Measurements from ENCODE around the gene HYAL4. TPM values are rescaled to one million over a fixed set of nuclear protein-coding genes. Genes with fewer than 3 reads are reported as not detected.
"Not testable (repeated sequence)": the region's sequence is repeated elsewhere in the genome, so short reads cannot be mapped to it uniquely, and the experiment has no call there.

HYAL4 gene, protein sequence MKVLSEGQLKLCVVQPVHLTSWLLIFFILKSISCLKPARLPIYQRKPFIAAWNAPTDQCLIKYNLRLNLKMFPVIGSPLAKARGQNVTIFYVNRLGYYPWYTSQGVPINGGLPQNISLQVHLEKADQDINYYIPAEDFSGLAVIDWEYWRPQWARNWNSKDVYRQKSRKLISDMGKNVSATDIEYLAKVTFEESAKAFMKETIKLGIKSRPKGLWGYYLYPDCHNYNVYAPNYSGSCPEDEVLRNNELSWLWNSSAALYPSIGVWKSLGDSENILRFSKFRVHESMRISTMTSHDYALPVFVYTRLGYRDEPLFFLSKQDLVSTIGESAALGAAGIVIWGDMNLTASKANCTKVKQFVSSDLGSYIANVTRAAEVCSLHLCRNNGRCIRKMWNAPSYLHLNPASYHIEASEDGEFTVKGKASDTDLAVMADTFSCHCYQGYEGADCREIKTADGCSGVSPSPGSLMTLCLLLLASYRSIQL
- 0.20 and 0.44 TPM in 2 replicates for total RNA-seq

DNA sequence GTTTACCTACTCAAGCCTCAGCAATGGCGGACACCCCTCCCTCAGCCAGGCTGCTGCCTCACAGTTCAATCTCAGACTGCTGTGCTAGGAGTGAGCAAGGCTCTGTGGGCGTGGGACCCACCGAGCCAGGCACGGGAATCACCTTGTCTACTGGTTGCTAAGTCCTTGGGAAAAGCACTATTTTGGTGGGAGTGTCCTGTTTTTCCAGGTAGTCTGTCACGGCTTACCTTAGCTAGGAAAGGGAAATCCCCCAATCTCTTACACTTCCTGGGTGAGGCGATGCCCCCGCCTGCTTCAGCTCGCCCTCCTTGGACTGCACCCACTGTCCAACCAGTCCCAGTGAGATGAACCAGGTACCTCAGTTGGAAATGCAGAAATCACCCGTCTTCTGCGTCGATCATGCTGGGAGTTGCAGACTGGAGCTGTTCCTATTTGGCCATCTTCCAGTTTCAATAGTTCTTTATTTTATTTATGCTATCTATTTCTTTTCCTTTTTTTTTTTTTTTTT is at the start of gene HYAL4:
HYAL4 (plus strand) TSS at position 458 of the 508 bp plus-strand sequence. CDS start 23,105 bp downstream, outside the sequence.
- no peak for DNase-seq (ENCODE audit: low read depth in 2 of 2)

DNA sequence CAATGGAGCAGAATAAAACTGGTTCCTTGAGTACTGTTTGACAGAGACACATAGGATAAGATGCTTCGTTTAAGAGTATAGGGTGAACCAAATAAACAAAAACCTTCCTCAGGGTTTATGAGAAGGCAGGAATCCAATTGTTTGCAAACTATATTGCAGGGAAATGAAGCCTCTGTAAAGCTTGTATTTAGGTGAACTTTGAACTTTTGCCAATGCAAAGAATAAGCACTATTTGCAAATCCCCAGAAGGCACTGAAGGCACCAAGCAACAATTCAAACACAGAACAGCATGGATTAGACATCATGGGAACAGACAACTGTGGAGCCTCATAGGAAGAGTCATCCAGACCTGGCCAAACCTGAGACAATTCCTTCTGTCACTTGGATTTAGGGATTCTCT is 49.1 kb upstream of the HYAL4 start:
- no peak for DNase-seq (ENCODE audit: low read depth in 2 of 2)

DNA sequence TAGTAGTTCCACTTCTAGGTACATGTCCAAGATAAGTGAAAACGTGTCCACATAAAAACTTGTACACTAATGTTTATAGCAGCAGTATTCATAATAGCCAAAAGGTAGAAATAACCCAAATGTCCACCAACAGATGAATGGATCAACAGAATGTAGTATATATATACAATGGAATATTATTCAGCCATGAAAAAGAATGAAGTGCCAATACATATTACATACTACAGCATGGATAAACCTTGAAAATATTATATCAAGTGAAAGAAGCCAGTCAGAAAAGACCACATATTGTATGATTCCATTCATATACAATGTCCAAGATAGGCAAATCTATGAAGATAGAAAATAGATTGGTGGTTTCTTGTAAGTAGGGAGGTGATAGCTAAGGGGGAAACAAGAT is 48.4 kb upstream of the HYAL4 start:
- no peak for DNase-seq (ENCODE audit: low read depth in 2 of 2)

DNA sequence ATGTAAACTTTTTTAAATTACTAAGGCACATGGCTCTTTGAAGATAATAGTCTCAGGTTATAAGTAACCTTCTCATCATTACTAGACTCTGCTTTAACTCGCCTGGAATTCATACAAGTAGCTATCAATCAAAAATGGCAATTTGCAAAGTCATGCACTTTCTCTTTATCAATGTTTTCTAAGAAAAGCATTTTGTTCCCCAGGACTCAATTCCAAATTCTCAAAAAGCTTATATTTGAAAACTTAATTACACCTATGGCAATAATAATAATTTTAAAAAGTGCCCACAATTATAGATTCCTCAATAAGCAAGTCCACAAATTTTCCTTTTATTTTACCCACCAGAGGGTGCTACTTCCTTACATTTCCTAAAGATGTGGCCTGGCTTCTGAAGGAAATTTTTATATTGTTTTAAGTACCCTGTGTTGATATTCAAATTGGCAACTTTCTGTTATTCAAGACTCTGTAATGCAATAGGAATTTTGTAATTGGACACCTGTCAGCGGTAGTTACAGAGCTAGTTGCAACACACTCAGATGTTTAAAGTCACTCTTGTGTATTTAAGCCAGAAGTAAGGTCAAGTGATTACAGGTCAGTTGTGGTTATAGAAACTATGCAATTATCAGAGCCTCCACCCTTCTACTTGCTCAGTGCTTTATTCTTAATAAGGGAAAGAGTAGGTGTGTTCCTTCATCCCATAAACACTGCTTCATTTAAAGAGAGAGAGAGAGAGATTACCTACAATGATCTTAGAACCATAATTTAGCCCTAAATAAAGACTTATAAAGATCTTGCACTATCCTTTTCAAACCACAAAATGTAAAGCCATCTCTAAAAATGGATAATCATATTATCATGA is 47.1 kb upstream of the HYAL4 start:
- peak; percentile 68 to 70 for DNase-seq (ENCODE audit: low read depth in 2 of 2)

DNA sequence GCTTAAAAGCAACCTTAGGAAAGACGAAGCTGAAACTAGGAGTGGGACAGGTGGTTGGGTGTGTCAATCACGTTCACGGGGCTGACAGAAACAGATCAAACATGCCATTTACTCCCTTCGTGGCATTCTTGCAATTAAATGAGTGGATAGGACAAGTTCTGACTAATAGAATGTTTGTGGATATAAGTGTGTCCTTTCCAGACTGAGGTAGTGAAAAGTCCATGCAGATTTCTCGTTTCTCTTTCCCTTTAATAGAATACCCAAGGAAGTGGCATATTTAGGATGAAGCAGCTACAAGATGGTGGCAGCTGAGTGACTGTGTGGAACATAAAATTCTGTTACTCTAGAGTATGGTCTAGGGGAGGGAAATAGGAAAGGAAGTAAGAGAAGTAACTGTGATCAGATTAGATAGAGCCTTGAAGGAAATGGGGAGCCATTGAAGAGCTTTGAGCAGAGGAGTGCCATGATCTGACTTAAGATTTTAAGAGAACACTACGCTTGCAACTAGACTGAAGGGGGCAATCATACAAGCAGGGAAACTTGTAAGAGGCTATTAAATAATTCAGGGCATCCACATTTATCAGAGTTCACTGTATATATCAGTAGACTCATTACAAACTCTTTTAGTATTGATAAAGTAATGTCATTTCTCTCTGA is 46.3 kb upstream of the HYAL4 start:
- DNase-seq (ENCODE audit: low read depth in 2 of 2) = no peak

DNA sequence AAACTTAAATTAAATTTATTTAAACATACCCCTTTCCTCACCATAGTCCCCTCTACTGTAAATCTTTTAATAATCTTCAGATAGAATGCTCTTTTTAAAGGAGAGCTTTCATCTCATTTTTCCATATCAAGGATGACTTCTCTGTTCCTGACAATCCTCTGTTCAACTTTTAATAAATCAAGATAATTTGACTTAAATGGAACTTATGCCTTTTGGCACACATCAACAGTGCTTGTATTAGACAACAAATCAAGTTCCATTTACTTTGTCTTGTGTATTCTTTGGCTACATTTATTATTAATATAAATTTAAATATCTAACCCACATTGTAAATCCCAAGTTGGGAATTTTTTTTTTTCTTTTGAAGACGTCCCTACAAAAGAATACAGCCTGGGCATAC is 42.7 kb upstream of the HYAL4 start:
- no peak for DNase-seq (ENCODE audit: low read depth in 2 of 2)

DNA sequence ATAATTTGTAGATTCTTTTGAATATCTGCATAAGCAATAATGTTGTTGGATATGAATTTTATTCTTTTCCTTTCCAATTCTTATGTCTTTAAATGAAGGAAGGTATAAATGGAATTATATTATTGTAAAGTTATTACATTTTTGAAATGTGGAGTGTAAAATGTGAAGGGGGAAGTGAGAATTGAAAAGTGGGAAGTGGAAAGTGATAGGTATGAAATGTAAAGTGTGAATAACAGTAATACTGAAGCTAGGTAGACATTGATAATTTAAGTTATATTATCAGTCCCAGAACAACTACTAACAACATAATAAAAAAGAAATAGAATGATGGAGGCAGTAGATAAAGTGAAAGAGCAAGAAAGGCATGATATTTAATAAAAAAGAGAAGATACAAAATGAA is 39.7 kb upstream of the HYAL4 start:
- DNase-seq (ENCODE audit: low read depth in 2 of 2) = no peak

DNA sequence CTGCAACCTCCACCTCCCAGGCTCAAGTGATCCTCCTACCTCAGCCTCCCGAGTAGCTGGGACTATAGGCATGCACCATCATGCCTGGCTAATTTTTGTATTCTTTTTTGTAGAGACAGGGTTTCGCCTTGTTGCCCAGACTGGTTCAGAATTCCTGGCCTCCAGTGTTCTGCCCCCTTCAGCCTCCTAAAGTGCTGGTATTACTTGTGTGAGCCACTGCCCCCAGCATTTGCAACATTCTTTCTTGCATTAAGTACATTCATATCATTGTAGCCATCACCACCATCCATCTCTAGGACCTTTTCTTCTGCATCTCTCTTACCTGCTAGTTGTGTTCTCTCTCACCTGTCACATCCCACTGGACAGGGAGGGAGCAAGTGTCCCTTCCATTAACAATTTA is 35.5 kb upstream of the HYAL4 start:
- no peak for DNase-seq (ENCODE audit: low read depth in 2 of 2)

DNA sequence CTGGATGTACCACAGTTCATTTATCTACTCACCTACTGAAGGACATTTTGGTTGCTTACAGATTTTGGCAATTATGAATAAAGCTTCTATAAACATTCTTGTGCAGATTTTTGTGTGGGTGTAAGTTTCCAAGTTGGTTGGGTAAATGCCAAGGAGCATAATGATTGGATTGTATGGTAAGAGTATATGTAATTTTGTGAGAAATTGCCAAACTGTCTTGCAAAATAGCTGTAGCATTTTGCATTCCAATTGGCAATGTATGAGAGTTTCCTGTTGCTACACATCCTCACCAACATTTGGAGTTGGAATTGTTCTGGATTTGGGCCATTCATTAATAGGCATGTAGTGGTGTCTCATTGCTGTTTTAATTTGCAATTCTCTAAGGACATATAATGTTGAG is 33.9 kb upstream of the HYAL4 start:
- DNase-seq (ENCODE audit: low read depth in 2 of 2) = no peak

DNA sequence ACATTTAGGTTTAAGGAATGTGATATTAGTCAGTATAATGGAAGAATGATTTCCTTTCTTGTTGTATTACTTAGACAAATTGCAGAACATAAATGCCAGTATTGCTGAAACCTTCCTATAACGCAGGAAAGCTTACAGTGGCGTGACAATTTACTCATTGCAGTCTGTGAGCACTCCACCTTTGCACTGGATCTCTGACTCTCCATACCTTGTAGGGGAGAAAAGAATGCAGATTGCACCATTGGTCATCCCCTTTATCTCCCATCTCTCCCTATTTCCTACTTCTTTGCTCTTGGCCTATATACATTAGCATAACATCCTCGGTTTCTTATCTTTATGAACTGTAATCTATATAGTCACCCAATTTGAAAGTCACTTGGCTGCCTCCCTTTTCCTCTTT is 28.1 kb upstream of the HYAL4 start:
- DNase-seq (ENCODE audit: low read depth in 2 of 2) = no peak

DNA sequence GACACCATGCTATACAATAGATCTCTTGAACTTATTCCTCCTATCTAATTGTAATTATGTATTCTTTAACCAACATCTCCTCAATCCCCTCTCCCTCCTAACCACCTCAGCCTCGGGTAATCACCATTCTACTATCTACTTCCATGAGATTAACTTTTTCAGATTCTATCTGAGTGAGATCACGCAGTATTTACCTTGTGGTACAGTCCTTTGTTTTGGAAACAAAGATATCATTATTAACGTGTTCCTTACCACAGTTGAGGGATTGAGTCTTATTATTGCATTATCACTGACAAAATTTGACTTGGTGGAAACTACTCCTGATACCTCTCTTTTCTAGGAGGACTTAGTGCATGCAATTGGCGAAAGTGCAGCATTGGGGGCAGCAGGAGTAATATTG is 26.0 kb upstream of the HYAL4 start:
- no peak for DNase-seq (ENCODE audit: low read depth in 2 of 2)

DNA sequence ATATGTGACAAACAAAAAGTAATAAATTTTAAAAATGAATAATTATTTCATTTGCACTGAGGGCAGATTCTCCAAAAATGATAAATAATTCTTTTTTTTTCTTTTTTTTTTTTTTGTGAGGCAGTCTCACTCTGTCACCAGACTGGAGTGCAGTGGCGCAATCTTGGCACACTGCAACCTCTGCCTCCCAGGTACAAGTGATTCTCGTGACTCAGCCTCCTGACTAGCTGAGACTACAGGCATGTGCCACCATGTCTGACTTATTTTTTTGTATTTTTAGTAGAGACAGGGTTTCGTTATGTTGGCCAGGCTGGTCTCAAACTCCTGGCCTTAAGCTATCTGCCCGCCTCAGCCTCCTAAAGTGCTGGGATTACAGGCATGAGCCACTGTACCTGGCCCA is 25.2 kb upstream of the HYAL4 start:
- not testable (repeated sequence) for DNase-seq (ENCODE audit: low read depth in 2 of 2)

DNA sequence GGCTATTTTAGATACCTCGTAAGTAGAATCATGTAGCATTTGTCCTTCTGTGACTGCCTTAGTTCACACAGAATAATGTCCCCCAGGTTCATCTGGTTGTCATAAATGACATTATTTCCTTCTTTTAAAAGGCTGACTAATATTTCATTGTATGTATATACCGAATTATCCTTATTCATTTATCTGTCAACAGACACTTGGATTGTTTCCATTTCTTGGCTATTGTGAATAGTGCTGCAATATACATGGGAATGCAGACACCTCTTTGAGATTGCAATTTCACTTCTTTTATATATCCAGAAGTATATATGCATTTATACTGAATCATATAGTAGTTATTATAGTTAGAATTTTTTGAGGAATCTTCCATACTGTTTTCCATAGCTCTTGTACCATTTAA is 24.1 kb upstream of the HYAL4 start:
- DNase-seq (ENCODE audit: low read depth in 2 of 2) = no peak

DNA sequence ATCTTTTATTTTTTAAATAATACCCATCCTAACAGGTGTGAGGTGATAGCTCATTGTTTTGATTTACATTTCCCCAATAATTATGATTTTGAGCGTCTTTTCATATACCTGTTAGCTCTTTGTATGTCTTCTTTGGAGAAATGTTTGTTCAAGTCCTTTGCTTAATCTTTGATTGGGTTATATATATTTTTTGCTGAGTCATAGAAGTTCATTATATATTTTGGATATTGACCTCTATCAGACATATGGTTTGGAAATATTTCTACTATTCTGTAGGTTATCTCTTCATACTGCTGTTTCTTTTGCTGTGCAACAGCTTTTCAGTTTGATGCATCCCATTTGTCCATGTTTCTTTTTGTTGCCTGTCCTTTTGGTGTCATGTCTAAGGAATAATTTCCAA is 23.6 kb upstream of the HYAL4 start:
- no peak for DNase-seq (ENCODE audit: low read depth in 2 of 2)

DNA sequence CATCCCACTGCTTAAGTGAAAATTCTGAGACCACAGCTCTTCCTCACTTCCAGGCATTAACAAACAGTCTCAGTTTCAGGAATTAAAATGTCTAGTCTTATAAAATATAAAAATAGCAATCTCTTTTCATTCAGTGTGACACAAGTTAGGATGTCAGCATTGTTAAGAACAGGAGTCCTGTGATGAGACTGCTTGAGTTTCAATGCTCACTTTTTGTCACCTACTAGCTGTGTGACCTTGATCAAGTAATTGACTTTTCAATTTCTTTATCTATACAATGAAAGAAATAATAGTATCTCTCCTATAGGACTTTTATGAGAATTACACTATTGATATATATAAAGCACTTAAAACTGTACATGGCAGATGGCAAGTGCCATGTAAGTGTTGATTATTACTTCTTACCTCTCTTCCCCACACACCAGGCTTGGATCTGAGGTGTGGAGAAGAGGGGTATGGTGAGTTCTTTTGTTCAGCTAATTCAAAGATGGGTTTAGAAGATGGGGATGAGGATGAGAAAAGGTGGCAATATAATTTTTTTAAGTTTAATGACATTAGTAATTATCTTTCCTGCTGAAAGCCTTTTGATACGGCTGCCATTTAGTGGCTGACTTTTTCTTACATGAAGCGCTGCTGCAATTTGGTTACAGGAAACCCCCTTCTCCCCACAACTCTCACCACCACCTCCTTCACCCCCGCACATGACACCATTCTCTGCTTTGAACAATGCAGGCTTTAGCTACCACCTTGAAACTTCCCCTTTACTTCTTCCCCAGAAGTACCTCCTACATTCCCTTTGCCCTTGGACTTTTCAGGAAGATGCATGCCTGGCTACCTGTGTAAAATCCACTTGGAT is 20.8 kb upstream of the HYAL4 start:
- DNase-seq (ENCODE audit: low read depth in 2 of 2) = no peak

DNA sequence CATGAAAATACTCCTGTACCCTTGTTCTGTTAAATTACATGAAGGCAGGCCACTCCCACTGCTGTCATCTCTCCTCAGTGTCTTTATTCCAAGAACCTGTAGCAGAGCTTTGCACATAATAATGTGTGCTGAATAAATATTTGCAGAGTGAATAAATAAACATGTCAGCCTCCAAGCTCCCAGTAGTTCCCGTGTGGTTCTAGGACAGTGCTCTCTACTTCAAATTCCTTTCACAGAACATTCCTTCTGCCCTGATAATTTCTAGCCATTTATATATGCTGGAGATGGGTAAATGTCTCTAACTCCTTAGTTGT is 20.3 kb upstream of the HYAL4 start:
- DNase-seq (ENCODE audit: low read depth in 2 of 2) = no peak

DNA sequence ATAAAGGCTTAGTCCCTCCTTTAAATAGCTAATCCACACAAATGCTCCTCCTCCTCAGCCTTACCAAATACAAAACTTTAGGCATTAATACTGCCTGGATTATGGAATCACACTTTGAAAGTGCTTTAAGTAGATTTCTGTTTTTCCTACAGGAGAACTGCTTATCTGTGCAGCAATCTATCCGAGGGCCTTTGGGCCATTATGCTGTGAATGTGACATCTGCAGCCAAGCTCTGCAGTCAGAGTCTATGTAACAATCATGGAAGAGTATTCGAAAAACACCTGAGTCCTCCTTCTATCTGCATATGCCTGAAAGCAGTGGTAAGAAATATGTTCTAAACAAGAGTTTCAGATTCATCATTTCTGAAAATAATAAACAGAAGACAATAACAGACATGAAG is 16.2 kb upstream of the HYAL4 start:
- DNase-seq (ENCODE audit: low read depth in 2 of 2) = no peak

DNA sequence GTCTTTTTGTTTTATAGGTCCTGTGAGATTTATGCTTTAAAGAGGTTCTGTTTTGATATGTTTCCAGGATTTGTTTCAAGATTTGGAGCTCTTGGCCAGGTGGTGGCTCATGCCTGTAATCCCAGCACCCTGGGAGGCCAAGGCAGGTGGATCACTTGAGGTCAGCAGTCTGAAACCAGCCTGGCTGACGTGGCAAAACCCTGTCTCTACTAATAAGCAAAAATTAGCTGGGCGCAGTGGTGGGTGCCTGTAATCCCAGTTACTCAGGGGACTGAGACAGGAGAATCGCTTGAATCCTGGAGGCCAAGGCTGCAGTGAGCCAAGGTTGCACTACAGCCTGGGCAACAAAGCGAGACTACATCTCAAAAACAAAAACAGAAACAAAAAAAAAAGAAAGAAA is 8.3 kb upstream of the HYAL4 start:
- no peak for DNase-seq (ENCODE audit: low read depth in 2 of 2)

DNA sequence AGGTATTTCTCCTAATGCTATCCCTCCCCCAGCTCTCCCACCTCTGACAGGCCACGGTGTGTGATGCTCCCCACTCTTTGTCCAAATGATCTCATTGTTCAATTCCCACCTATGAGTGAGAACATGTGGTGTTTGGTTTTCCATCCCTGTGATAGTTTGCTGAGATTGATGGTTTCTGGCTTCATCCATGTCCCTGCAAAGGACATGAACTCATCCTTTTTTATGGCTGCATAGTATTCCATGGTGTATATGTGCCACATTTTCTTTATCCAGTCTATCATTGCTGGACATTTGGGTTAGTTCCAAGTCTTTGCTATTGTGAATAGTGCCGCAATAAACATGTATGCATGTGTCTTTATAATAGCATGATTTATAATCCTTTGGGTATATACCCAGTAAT is 5.9 kb upstream of the HYAL4 start:
- DNase-seq (ENCODE audit: low read depth in 2 of 2) = not testable (repeated sequence)

DNA sequence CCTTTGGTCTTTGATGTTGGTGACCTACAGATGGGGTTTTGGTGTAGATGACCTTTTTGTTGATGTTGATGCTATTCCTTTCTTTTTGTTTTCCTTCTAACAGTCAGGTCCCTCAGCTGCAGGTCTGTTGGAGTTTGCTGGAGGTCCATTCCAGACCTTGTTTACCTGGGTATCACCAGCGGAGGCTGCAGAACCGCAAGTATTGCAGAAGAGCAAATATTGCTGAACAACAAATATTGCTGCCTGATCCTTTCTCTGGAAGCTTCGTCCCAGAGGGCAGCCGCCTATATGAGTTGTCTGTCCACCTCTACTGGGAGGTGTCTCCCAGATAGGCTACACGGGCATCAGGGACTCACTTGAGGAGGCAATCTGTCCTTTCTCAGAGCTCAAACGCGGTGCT is 827 bp upstream of the HYAL4 start:
- not testable (repeated sequence) for DNase-seq (ENCODE audit: low read depth in 2 of 2)

DNA sequence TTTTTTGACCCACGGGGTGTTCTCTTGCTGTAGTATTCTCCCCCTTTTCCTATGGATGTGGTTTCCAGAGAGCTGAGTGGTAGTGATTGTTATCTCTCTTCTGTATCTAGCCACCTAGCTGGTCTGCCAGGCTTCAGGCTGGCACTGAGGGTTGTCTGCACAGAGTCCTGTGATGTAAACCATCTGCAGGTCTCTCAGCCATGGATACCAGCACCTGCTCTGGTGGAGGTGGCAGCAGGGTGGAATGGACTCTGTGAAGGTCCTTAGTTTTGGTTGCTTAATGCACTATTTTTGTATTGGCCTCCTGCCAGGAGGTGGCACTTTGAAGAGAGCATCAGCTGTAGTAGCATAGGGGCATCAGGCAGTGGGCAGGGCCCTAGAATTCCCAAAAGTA is 851 bp downstream of the HYAL4 start:
- no peak for DNase-seq (ENCODE audit: low read depth in 2 of 2)
